NCI-H1048 (cell line): ENCODE data around the gene RPRD2.
"Not testable (repeated sequence)": the region's sequence is repeated elsewhere in the genome, so short reads cannot be mapped to it uniquely, and the experiment has no call there.

Source experiments
- DNase-seq: peaks from one replicate; lab custom pipeline; 2025; lab: John Stamatoyannopoulos, UW

RPRD2 gene

DNA sequence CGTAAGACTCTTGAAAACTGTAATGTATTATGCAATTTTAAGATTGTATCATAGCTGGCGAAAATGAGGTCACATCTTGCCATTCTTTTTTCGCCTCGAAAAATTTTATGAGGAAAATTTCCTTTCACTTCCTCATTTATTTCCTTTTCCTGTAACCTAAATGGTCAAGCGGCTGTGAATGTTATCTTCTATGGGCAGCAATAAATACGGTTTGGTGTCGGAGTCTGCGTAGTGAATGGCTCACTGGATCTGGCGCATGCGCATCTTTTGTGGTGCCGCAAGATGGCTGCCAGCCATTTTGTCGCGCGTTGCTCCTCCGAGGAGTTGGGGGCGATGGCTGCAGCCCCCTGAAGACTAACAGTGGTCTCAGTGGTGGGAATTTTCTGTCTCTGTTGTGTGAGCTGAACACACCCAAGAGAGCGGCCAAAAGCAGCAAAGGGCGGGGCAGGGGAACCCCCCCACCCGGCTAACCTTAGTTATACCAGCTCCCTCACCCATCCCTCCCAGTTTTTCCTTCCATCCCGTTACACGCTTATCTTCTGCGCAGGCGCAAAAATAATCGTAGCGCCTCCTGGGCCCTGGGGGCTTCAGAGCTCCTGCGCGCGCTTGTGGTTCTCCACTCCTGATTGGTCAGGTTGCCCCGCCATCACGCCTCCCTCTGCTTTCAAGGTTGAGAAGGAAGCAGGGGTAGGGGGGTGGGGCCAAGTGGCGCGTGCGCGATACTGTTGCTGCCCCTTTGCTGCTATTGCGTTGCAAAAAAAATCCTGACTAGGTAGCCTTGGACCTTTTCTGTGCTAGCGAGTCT is at the start of gene RPRD2:
Gene RPRD2 (plus strand): TSS at position 722 of the 805 bp plus-strand sequence. CDS start 568 bp downstream, outside the sequence.
- peak; percentile 100 for DNase-seq

DNA sequence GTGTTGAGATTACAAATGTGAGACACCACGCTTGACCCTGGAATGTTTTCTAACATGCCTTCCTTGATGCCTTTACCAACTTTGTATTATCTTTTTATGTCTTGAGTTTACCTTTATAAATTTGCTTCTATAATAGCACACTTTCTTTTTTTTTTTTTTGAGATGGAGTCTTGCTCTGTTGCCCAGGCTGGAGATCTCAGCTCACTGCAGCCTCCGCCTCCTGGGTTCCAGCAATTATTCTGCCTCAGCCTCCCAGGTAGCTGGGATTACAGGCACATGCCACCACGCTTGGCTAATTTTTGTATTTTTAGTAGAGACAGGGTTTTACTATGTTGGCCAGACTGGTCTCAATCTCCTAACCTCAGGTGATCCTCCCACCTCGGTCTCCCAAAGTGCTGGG is 49.3 kb upstream of the RPRD2 start:
- not testable (repeated sequence) for DNase-seq

DNA sequence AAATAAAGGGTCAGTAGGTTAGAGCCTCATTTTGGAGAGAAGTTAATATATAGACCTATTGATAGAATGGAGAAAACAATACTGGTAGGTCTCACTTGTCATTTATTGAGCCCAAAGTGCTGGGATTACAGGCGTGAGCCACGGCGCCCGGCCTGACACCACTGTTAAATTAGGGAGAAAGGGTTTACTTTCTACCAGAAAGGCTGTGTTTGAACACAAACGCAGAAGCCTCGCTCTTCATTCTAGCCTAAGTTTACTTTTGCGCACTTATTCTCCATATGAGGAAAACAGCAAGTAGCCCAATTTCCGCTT is 43.3 kb upstream of the RPRD2 start:
- DNase-seq = no peak

DNA sequence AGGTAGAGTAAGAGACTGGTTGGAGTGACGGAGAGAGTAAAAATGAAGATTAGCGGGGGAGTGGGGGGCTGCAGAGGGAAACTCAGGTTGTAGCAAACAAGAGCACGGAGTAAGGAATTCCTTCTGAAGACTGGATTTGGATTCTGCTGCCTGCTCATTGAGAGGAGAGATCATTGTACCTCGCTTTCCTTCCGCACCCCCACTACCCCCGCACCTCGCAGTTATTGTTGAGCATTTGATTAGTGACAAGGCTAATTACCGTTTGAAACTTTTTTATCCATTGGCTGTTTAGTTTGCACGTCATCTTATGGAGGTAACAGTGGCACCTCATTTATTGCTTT is 42.2 kb upstream of the RPRD2 start:
- no peak for DNase-seq

DNA sequence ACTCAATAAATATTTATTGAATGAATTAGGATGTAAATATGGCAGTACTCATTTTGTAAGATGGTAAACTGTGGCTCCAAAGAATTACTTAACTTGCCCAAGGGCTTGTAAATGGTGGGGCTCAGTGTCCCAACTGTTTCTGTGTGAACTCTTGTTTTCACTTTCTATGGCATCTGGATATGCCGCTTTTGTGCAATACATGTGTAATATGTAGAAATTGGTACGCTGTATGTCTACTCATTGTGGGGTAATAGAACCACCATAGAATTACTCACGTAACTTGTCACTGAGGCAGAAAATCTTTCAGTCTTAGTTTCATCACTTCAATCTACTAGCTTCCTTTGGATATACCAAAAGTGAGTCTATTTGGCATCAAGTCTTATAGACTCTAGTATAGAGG is 41.6 kb upstream of the RPRD2 start:
- DNase-seq = no peak

DNA sequence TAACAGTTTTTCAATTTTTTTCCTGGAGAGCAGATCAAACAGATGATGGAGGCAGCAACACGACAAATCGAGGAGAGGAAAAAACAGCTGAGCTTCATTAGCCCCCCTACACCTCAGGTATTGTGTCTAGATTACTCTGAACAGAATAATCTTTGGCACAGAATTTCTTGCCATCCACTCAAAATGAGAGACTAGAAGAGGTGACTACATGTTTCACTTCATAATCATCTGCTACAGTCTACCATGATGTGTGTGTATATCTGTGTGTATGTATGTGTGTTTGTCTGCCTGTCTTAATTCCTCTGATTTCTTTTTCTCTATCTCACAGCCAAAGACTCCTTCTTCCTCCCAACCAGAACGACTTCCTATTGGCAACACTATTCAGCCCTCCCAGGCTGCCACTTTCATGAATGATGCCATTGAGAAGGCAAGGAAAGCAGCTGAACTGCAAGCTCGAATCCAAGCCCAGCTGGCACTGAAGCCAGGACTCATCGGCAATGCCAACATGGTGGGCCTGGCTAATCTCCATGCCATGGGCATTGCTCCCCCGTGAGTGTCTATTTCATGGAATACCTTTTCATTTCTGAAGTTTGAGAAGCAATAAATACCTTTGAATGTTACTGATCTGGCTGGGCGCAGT is 31.2 kb upstream of the RPRD2 start:
- no peak for DNase-seq

DNA sequence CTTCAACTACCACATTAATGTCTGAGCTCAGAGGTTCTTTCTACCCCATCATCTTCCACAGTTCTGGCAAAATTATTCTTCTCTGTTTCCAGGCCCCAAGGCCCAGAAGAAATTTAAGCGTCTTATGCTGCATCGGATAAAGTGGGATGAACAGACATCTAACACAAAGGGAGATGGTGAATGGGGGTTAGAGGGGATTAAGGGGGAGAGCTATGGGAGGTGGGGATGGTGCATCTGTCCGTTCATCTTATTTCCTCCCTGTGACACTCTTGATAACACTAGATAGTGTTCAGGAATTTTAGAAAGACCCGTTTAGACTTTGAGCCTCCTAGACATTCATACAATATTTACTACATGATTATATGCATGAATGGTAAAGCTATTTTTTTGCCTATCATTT is 17.6 kb upstream of the RPRD2 start:
- no peak for DNase-seq

DNA sequence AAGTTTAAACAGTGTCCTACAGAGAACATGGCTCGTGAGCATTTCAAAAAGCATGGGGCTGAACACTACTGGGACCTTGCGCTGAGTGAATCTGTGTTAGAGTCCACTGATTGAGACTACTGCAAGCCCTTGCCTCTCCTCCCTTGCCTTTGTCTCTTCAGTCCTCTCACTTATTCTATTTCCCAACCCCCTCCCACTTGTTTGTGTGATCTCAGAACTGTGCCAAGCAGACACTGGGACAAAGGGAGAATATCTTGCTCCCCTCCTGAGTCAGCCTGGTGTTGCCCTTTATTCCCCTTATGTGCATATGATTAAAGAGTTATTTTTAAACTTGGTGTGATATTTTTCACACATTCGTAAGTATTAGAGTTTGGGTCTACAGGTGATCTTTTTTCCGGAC is 11.1 kb upstream of the RPRD2 start:
- no peak for DNase-seq

DNA sequence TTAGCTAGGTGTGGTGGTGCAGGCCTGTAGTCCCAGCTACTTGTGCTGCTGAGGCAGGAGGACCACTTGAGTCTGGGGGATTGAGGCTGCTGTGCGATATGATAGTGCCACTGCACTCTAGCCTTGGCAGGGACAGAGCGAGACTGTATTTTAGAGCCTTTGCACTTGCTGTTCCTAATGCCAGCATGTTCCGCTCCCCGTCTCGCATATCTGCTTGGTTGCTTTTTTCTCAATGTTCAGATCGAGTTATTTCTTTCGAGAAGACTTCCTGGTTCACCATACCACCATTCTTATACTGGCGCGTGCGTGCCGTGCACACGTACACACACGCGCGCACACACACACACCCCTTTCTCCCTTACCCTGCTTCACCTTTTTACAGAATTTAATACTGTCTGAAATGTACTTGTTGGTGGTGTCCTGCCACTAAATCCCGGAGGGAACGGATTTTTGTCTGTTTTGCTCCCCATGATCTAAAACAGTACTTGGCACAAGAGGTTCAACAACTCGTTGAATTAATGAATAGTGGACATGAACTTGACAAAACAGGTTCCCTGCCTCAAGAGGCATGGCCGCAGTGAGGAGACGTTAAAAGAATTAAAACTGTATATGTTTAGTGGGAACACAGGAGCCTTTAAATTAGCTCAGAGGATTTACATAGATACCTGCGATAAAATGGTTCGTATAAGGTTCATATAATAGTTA is 1.1 kb upstream of the RPRD2 start:
- no peak for DNase-seq

DNA sequence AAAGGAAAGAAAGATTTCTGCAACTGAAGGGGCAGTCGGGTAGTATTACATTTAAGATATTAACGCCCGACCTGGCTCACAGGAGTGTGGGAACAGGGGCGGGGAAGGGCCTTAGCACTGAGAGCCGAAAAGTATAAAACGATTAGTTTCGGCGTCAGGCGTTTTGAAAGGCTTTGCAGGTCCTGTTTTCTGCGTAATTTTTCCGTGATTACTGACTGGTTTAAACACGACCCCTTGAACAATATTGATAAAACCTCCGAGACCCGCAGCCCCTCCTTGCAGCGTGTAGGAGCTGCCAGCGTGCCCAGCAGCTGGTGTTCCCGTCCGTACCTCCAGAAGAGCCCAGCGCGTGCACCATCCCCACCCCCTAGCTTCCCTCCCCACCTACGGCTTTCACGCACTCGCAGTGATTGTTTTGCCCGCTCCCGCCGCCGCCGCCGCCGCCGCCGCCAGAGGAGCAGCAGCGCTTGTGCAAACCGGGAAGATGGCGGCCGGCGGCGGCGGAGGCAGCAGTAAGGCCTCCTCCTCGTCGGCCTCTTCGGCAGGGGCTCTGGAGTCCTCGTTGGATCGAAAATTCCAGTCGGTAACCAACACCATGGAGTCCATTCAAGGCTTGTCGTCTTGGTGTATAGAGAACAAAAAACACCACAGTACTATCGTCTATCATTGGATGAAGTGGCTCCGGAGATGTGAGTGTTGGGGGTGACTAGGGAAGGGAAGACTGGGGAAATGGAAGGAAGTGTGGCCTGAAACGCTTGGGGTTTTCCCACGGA is 470 bp downstream of the RPRD2 start:
- peak; percentile 41 for DNase-seq

DNA sequence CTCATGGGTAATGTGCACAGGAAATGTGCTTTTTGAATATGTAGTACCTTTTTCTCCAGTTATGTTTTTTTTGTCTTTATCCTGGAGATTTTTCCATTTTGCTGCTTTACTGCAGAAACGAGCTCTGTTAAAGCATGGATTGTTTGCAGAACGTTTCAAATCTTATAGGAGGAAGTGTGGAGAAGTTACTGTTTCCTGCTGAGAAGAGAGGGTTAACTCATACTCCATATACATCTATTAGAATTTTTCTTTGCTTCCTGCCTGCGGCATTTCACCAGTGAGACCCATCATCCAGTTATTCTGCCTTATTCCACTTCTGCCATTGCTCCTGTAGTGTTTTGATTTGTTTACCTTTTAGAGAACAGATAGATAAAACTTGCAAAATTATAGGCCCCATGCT is 2.0 kb downstream of the RPRD2 start:
- DNase-seq = no peak

DNA sequence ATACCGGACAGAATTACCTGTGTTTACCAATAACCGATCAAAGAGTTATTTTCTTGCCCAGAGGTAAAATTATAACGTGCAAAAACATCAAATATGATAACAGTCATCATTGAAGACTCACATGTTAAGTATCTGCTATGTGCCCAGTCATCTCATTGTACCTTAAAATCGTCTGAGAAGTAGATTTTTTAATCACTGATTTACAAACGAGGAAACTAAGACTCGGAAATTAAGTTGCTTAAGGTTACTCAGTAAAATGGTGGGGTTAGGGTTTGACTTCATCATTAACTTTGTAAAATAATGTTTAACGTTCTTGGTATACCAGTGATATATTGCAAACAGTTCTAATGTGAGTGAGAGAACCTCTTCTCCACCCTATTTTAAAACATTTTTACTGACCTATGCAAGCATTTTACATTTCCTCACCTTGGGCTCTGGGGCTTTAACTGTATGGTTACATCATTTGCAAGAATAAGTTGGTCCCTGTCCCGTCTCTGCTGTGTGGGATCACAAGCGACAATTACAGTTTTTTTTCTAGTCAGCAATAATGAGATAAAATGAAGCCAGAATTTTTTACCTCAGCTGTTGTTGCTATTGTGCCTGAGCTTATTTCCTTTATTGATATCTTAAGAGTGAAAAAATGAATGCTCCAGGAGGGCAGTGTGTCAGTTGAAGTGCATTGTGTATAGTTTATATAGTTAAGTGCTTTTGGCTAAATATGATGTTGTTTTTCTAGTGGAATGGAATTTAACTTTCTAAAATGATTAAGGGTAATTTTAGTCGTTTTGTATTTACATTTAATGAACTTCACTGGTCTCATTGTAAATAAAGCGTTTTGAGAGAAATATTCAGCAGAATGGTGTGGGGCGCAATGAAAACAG is 2.7 kb downstream of the RPRD2 start:
- DNase-seq = no peak

DNA sequence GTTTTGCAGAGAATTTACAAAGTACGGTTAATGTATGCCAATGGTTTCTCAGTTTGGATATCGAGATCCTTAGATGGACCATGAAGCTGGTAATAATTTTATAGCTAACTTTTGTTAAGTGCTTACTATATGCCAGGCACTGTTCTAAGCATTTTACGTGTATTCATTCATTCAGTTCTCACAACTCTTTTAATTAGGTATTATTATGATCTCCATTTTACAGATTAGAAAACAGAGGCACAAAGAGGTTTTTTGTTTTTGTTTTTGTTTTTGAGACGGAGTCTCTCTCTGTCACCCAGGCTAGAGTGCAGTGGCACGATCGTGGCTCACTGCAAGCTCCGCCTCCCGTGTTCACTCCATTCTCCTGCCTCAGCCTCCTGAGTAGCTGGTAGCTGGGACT is 7.2 kb downstream of the RPRD2 start:
- no peak for DNase-seq

DNA sequence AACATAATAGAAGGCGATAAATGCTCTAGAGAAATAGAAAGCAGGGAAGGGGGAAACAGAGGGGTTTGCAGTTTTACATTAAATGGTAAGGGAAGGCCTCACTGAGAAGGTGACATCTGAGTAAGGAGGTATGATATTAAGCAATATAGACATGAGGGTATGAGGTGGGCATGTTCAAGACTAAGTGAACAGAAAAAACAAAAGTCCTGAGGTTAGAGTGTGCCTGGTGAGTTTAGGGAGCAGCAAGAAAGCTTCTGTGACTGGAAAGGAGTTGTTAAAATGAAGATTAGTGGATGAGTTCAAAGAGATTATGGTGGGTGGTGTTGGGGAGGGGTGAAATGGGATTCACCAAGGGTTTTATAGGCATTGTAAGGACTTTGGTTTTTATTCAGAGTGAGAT is 8.6 kb downstream of the RPRD2 start:
- no peak for DNase-seq

DNA sequence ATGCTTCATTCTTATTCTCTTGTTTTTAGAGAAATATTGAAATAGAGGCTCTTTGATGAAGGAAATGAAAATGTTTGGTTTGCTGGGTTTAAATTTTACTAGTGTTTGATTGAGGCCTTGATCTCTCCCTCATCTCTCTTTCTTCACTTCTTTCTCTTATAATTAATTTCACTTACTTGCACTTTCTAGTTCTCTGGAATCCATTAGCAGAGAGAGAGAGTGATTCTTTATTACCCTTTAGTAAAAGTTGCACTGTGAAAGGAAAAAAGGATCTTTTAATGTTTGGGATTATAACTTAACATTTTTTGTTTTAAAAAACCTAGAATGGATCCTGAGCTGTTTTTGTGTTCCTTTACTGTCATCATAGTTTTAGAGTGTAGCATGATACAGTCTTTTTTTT is 12.2 kb downstream of the RPRD2 start:
- DNase-seq = no peak

DNA sequence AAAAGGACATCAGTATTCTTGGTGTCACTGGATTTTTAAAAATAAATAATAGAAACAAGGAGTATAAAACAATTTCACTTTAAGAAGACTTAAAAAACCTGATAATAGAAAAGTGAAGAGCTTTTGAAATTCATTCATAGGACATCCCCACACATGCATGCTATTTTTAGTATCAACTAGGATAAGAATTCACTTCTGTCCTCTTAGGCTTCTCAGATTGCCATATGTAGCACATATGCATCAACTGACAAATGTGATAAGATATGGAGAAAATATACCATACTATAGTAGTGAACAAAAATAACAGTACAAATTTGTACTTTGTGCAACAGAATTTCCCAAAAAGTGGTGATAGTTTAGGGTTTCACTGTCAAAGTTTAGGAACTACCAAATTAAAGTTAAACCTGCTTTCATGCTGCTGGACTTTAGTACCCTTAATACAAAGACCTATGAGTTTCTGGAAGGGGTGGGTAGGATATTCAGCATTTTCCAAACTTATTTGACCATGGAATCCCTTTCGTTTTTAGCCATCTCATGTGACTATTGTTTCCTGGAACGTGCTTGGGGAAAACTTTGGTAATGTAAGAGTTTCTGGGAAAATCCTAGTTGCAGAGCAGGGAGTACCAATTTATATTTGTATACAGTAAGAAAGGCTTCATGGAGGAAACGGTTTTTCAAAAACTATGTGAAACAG is 19.8 kb downstream of the RPRD2 start:
- DNase-seq = no peak

DNA sequence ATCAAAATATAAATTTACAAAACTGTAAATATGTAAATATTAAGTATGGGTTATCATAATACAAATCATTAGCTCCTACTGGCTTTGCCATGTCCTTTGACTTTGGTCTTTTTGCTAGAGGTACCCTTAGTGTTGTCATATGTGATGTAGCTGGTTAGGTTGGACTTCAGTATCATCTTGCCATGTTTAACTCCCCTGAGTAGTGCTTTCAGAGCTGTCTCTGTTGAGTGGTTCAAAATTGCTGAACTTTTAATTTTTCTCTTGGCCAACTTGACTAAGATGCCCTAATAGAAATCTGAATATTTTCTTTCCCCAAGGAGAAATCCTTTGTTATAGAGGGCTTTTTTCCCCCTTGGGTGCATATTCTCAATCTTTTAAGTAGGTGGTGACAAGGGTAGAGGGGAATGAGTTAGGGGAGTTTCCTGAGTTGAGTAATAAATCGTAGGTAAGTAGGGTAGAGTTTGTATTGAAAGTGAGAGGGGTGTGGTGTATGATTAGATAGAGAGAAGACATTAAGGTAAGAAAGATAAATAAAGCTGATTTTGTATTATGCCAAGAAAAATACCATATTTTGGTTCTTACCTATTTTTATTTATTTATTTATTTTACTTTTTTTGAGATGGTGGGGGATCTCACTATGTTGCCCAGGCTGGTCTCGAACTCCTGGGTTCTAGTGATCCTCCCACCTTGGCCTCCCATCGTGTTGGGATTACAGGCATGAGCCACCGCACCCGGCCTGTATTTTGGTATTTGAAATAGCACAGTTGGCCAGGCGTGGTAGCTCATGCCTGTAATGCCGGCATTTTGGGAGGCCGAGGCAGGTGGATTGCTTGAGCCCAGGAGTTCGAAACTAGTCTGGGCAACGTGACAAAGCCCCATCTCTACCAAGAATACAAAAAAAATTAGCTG is 21.8 kb downstream of the RPRD2 start:
- DNase-seq = no peak

DNA sequence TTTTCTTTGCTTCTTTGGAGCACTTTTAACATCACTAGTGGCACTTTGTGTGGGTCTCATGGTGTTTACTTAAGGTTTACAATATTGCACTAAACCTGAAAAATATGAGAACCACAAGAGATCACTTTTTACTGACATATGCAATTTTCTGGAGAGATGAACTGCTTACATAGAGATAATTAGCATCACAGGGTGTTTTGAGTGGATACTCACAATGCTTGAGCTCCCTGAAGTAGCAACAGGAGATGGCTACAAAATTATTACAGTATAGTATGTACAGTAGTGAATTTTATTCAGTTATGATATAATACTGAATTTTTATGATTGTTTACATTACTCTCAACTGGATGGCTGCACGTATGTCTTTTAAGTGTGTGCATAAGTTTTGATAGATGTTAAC is 22.6 kb downstream of the RPRD2 start:
- DNase-seq = no peak

DNA sequence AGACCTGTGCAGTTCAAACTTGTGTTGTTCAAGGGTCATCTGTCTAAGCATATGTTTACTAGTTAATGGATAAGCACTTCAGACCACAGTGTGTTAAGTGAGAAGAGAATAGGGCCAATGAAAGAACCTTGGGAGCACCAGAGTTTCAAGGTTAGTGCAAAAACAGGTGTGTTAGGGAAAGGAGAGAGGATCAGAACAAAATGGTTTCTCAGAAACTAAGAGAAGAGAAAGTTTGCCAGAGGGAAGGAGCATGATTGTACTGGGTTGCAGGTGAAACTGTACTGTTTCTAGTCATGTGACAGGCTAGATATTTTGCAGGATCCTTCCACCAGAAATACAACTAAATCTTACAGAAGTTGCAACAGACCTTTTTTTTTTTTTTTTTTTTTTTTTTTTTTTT is 23.3 kb downstream of the RPRD2 start:
- no peak for DNase-seq

DNA sequence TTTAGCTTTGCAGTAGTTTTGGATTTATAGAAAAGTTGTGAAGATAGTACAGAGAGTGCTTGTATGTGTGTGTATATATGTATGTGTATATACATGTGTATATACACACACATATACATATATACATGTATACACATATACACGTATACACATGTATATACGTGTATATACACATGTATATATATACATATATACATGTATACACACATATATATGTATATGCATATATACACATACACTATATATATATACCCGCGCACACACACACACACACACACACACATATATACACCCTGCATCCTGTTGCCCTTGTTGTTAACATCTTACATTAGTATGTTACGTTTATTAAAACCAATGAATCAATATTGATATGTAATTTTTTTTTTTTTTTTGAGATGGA is 24.3 kb downstream of the RPRD2 start:
- no peak for DNase-seq
